GM18873 (cell line): ENCODE measurements around the gene MEFV.

Source experiments
- ATAC-seq: cut with Tn5 transposase; IDR thresholded peaks from one replicate; pipeline ENCODE4 v1.9.1; 2021; ENCODE audit warnings: mild to moderate bottlenecking, moderate library complexity, moderate number of reproducible peaks; ENCODE audit not compliant: unreplicated experiment, low FRiP score

MEFV gene, protein sequence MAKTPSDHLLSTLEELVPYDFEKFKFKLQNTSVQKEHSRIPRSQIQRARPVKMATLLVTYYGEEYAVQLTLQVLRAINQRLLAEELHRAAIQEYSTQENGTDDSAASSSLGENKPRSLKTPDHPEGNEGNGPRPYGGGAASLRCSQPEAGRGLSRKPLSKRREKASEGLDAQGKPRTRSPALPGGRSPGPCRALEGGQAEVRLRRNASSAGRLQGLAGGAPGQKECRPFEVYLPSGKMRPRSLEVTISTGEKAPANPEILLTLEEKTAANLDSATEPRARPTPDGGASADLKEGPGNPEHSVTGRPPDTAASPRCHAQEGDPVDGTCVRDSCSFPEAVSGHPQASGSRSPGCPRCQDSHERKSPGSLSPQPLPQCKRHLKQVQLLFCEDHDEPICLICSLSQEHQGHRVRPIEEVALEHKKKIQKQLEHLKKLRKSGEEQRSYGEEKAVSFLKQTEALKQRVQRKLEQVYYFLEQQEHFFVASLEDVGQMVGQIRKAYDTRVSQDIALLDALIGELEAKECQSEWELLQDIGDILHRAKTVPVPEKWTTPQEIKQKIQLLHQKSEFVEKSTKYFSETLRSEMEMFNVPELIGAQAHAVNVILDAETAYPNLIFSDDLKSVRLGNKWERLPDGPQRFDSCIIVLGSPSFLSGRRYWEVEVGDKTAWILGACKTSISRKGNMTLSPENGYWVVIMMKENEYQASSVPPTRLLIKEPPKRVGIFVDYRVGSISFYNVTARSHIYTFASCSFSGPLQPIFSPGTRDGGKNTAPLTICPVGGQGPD

DNA sequence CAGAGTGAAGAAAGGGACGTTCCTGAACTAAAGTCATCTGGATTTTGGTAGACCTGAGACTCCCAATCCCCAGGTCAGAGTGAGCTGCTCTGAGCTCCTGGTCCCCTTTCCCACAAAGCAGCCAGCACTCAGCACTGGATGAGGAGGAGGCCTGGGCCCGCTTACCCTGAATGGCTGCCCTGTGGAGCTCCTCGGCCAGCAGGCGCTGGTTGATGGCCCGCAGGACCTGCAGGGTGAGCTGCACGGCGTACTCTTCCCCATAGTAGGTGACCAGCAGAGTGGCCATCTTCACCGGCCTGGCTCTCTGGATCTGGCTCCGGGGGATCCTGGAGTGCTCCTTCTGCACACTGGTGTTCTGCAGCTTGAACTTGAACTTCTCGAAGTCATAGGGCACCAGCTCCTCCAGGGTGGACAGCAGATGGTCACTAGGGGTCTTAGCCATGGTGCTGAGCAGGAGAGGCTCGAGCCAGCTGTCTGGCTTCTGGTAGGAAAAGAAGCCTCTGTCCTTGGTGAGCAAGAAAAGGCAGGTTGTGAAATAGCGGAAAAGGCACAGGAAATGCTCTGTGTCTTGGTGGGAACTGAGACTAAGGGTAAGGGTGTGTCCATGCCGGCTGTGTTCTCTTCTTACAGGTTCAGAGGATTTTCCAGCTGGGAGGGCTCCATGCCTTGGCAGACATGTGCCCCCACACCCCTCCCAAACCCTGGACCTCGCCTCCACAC, at the start of gene MEFV:
MEFV (minus strand) TSS at position 488 of the 720 bp plus-strand sequence; CDS start at position 442, 46 bp downstream.
- ATAC-seq: no peak

GRCh38 chr16:3306078-3306477, 49.6 kb upstream of the MEFV start:
- no peak for ATAC-seq

GRCh38 chr16:3305109-3306068, 49.0 kb upstream of the MEFV start, which contains the start of the genes TIGD7 and ZNF75A:
TIGD7 (minus strand) TSS chr16:3305430; CDS start chr16:3300614, 4,816 bp downstream.
ZNF75A (plus strand) TSS chr16:3305497; CDS start chr16:3308429, 2,932 bp downstream.
- ATAC-seq: peak; percentile 82

DNA sequence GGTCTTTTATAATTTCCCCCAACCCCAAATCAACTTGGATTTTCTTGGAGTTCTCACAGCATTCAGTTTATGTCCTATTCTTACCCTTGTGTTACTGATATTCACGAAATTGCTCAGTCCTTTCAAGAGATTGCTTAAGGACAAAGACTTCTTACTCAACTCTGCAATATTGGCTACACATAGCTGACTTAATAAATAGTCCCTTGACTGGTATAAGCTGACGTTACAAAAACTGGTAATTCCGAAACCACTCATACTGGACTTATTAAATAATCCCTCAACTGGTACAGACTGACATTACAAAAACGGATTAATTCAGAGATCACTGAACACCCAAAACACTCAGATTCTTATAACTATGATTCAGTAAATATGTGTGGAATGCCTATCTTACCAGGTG, 47.9 kb upstream of the MEFV start:
- ATAC-seq: no peak

DNA sequence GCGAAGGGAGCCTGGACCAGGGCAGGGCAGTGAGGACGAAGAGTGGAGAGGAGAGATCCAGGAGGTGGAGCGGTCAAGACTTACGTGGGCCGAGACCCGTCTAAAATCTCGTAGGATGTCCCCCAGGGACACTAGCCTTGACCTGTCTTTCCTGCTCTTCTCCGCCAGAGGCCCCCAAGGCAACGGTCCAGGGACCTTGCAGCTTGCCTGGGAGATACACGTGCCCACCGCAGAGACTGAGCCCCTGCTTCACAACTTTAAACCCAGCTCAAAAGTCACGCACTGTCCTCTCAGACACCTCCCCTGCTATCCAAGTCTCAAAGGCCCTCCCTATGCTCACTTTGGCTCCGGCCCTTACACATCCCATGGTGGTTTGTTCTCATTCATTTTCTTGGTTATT, 39.4 kb upstream of the MEFV start:
- ATAC-seq: no peak

- no peak for ATAC-seq
Observed at GRCh38 chr16:3295209-3295608, 38.8 kb upstream of the MEFV start.

DNA sequence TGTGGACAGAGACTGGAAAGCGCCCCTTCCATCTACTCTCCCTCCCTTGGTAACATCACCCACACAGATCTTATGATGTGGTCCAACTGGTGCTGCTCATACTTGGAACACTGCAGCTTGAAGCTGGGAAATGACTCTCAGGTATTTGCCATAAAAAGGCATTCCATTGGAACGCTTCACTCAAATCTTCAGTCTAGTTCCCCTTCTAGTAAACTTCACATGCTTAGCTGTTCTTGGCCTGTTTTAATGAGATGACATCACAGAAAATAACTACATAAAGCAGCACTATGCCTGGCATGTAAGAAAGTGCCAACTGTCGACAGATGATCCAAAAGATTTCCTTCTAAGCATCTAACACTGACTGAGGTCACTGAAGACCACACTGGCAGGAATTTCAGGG, 36.2 kb upstream of the MEFV start:
- no peak for ATAC-seq

- ATAC-seq: no peak
Observed at GRCh38 chr16:3289998-3290673, 33.7 kb upstream of the MEFV start.

DNA sequence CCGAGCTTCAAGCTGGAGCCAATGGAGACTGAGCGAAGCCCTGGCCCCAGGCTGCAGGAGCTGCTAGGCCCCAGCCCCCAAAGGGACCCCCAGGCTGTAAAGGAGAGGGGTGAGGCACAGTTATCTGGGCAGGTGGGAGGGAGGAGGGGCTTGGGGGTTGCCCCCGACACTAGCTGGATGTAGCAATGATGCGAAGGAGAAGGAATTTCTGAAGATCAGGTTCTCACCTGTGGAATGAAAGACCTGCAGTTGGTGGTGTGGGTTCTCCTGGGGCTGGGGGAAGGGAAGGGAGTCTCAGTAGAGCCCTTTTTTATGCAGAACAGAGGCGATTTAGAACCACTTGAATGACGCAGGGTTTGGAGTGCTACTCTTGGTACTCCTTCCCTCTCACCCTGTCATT, 28.7 kb upstream of the MEFV start:
- no peak for ATAC-seq

DNA sequence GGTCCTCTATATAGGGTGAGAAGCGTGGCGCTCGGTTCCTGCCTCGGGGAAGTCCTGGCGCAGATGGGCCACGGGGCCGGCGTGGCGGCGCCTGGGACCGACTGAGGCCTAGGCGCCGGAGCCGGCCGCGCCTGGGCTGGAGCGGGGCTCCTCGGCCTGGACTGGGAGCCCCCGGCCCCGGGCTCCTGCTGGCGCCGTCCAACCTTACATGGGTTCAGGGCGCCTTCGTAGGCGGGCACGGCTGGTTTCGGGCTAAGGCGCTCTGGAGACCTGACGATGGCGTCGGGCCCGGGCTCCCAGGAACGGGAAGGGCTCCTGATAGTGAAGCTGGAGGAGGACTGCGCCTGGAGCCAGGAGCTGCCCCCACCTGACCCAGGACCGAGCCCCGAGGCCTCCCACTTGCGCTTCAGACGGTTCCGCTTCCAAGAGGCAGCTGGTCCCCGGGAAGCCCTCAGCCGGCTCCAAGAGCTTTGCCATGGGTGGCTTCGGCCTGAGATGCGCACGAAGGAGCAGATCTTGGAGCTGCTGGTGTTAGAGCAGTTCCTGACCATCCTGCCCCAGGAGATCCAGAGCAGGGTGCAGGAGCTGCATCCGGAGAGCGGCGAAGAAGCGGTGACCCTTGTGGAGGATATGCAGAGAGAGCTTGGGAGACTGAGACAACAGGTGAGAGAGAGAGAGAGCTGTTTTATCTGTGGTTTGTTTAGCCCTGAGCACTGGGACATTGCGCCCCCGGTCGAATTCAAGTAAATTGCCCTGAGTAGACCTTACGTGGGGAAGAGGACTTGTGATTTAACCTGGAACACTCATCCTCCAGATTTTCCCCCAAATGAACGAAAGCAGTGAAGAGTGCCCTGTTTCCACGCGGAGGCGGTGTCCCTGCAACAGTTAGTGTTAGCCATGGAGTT, 27.4 kb upstream of the MEFV start:
- no peak for ATAC-seq

DNA sequence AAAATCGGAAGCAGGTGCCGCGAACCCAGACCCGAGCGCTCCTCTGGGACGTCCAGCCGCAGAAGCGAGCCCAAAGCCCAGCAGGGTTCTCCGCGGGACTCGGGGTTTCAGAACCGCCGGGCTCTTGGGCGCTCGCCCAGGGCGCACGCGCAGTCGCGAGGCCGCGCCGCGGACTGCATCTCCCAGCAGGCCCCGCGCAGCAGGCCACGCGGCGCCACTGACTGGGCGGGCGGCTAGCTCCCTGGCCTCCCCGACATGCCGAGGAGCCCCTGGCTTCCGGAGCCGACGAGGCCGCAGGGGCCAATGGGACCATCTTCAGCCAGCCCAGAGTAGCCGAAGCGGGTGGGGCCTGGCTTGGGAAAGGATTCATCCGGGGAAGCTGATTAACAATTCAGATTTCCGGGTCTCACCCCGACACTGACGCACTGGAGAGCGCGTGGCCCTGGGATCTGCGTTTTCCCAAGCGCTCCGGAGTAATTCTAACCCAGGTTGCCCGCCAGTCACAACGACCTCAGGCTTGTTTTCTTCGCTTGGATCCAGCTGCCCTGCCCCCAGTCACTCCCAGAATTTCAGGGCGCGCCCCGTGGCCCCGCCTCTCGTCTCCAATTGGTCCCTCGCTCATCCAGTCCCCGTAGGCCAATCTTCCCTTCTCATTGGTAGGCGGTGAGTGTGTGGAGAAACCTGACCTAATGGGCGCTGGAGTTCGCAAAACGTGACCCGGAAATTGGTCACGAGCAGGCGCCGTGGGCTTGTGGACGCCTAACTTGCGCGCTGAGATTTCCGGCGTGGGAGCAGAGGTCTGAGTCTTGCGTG, 26.5 kb upstream of the MEFV start, which contains the start of gene ZNF263:
ZNF263 (plus strand) TSS at position 762 of the 813 bp plus-strand sequence. CDS start 328 bp downstream, outside the sequence.
- ATAC-seq: peak; percentile 75

DNA sequence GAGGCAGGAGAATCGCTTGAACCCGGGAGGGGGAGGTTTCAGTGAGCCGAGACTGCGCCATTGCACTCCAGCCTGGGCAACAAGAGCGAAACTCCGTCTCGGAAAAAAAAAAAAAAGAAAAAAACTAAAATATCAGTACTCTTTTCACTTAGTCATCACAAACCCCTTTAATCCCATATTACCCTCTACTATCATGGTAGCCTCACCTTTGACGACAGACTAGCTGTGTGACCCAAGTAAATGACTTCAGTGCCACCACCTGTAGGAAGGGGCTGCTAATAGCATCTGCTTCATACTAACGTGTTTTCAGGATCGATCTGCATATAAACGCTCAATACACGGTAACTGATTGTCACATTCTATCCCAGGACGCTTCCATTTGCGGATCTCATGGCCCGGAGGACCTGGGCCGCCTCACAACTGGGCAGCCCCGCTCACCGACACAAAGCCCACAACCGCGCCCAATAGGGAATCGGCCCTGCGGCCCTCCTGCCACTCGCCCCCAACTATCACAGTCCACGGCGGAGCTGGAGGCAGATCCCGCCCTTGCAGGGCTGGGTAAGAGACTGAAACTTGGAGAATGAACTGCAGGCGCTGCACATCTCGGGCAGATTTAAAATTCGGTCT, 25.8 kb upstream of the MEFV start:
- ATAC-seq: peak; percentile 20

DNA sequence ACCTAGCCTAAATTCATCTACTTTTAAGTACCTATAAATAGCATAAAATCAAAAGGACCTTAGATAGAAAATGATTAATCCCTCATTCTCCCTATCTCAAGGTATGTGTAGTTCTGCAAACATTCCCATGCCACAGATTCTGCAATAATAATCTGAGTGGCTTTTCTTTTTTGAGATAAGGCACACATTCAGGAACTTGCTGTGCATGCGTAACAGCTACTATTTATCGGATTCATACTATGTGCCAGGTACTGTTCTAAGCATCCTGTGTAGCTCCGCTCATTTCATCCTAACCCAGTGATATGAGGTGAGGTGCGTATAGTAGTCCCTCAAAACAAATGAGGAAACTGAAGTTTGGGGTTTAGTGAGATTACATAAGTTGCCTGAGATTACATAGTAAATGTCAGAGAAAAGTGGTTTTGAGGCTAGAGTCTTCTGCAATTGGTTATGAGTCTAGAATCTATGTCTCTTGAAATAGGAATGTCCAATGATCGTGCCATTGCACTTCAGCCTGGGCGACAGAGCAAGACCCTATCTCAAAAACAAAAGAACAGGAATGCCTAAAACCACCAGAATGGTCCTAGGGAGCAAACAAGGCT, 24.9 kb upstream of the MEFV start:
- ATAC-seq: no peak

- no peak for ATAC-seq
Observed at GRCh38 chr16:3276679-3277078, 20.2 kb upstream of the MEFV start.

DNA sequence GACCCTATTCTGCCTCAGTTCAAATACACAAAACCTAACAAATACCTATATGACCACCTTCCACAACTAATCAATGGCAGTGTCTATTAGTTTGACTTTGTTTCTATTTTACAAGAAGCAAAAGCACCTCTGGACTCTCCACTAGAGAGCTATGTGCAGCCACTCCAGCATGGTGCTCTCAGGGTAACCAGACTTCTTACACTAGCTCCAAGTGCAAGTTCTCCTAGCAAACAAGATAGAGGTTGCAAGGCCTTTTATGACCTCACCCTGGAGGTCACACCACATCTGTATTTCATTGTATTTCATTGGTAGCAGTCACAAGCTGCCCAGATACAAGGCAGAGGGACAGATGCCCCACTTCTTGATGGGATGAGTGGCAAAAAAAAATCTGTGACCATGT, 18.5 kb upstream of the MEFV start:
- no peak for ATAC-seq

- ATAC-seq: no peak
Observed at GRCh38 chr16:3274490-3274889, 18.1 kb upstream of the MEFV start.
